Measurements from ENCODE around the gene GRIP2.

GRCh38 chr3:14466179-14466903, 73.8 kb downstream of the GRIP2 start:
- TF ChIP-seq CTCF (conservative IDR thresholded peaks at IDR 0.05 in 1 of 2, IDR thresholded peaks at IDR 0.05 in 1 of 2; ENCODE audit: low read depth in 1 of 2, low read length in 2 of 2) (no peak), EZH2 (IDR thresholded peaks at IDR 0.05; ENCODE audit: low read length, missing control alignments) (no peak)
